ENCODE results near the gene CIROP. TPM values are rescaled to one million over a fixed set of nuclear protein-coding genes. Genes with fewer than 3 reads are reported as not detected.

The CIROP gene
- total and polyA plus RNA-seq, 7 donors, result 0.27 TPM; not detected in 6

GRCh38 chr14:23148591-23149249 lies 43.9 kb upstream of the CIROP start:
- peaks cover 0 to 60% (median 43%) of the 10 kb centered on the region in 4 donors for H3K4me1 ChIP-seq
- TF ChIP-seq POLR2A (IDR thresholded peaks at IDR 0.05) (no peak), POLR2AphosphoS5 (IDR thresholded peaks at IDR 0.05) (peak in 2 of 4 donors; percentile 18 to 27), EP300 (IDR thresholded peaks at IDR 0.05) (peak in 1 of 4 donors; percentile 23), CTCF (IDR thresholded peaks at IDR 0.05) (no peak)
- H3K27me3 ChIP-seq, result no peaks in the 10 kb centered on the region
- H3K9me3 ChIP-seq, result no peaks in the 10 kb centered on the region
- H3K4me3 ChIP-seq, result no peak overlapping the region
- DNase-seq, result no peak
- intact Hi-C loops (cut with DNase I), result no loop called here
- peak overlapping the region; percentile 7 to 81 (median 76) for H3K27ac ChIP-seq
- 93 to 96% methylated on average over 5 of the region's 5 CpGs for WGBS, 2 donors
- H3K36me3 ChIP-seq, result no peaks in the 10 kb centered on the region

GRCh38 chr14:23147676-23148075 lies 42.9 kb upstream of the CIROP start:
- WGBS, 2 donors, result 93 to 95% methylated on average over 1 of the region's 1 CpG
- peak overlapping the region in 3 of 4 donors; percentile 70 to 81 (median 81) for H3K27ac ChIP-seq
- H3K36me3 ChIP-seq, result no peaks in the 10 kb centered on the region
- H3K4me1 ChIP-seq, result peaks cover 0 to 57% (median 38%) of the 10 kb centered on the region in 4 donors
- TF ChIP-seq POLR2AphosphoS5 (IDR thresholded peaks at IDR 0.05) (no peak), EP300 (IDR thresholded peaks at IDR 0.05) (no peak), POLR2A (IDR thresholded peaks at IDR 0.05) (no peak), CTCF (IDR thresholded peaks at IDR 0.05) (no peak)
- H3K27me3 ChIP-seq, result no peaks in the 10 kb centered on the region
- DNase-seq, result no peak
- no peak overlapping the region for H3K4me3 ChIP-seq
- no peaks in the 10 kb centered on the region for H3K9me3 ChIP-seq
- intact Hi-C loops (cut with DNase I), result no loop called here

- TF ChIP-seq POLR2A (IDR thresholded peaks at IDR 0.05) (no peak), CTCF (IDR thresholded peaks at IDR 0.05) (no peak), POLR2AphosphoS5 (IDR thresholded peaks at IDR 0.05) (no peak), EP300 (IDR thresholded peaks at IDR 0.05) (no peak)
- Histone ChIP-seq H3K4me1 (peaks cover 0 to 62% (median 45%) of the 10 kb centered on the region in 4 donors), H3K27me3 (no peaks in the 10 kb centered on the region), H3K4me3 (no peak overlapping the region), H3K36me3 (no peaks in the 10 kb centered on the region), H3K9me3 (no peaks in the 10 kb centered on the region), H3K27ac (peak overlapping the region; percentile 40 to 81 (median 62))
- intact Hi-C loops (cut with DNase I), result no loop called here
- 94 to 97% methylated on average over 4 of the region's 4 CpGs for WGBS, 2 donors
- no peak for DNase-seq
Measured at GRCh38 chr14:23146980-23147379, 42.2 kb upstream of the CIROP start.

DNA sequence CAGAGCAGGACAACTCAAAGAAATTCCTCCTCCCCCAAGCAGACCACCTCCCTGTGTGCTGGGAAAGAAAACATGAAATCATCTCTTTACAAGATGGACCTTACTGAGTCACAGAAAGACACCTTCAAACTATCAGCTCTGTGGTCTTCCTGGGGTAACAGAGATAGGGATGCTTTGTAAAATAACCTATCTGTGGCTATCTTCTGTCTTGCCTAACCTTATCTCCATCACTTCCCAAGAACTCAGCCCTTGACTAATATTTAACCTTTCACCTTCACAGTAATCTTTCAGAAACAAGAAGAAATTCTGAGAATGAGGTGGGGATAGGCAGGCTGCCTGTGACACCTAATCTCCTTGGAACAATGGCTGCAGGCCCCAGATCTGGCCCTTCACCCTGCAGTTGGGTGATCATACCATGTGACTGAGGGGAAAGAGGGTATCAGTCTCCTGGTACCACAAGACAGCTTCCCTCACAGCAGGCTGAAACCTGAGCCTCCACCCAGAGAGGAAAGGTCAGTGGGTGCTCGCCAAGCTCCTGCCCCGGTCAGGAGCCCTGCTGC lies 41.6 kb upstream of the CIROP start:
- no peaks in the 10 kb centered on the region for H3K9me3 ChIP-seq
- no peaks in the 10 kb centered on the region for H3K36me3 ChIP-seq
- H3K4me1 ChIP-seq, result peaks cover 0 to 67% (median 49%) of the 10 kb centered on the region in 4 donors
- 93% methylated on average over 2 of the region's 2 CpGs for WGBS, 2 donors
- no peak overlapping the region for H3K4me3 ChIP-seq
- intact Hi-C loops (cut with DNase I), result no loop called here
- no peaks in the 10 kb centered on the region for H3K27me3 ChIP-seq
- peak overlapping the region; percentile 40 to 81 (median 62) for H3K27ac ChIP-seq
- DNase-seq, result no peak
- no peak for TF ChIP-seq CTCF (IDR thresholded peaks at IDR 0.05)
- TF ChIP-seq EP300 (IDR thresholded peaks at IDR 0.05), result no peak
- no peak for TF ChIP-seq POLR2A (IDR thresholded peaks at IDR 0.05)
- TF ChIP-seq POLR2AphosphoS5 (IDR thresholded peaks at IDR 0.05), result no peak

Data from sigmoid colon (tissue), 7 donors.